H9 (cell line): ENCODE data around the gene CD80. TPM values are rescaled to one million over a fixed set of nuclear protein-coding genes. Genes with fewer than 3 reads are reported as not detected.

Experiments
- DNase-seq: peaks from one replicate; pipeline ENCODE4 v3.0.0-alpha.2; 2017
- H2AFZ ChIP-seq: one replicate; pipeline ENCODE4 v1.6.1; 2013; ENCODE audit warnings: mild to moderate bottlenecking, low read length, control low read depth, moderate library complexity
- H2AK5ac ChIP-seq: 2 replicates; pipeline ENCODE4 v1.6.1; 2013; ENCODE audit warnings: low read length, control low read depth, mixed read lengths; ENCODE audit not compliant: insufficient read length
- H2BK120ac ChIP-seq: one replicate; pipeline ENCODE4 v1.6.1; 2013; ENCODE audit warnings: low read depth, mild to moderate bottlenecking, low read length, control low read depth, inconsistent platforms; ENCODE audit not compliant: poor library complexity, severe bottlenecking
- H2BK12ac ChIP-seq: 2 replicates; pipeline ENCODE4 v1.6.1; 2013; ENCODE audit warnings: low read length, control low read depth, mixed read lengths, low read depth; ENCODE audit not compliant: insufficient read length
- H2BK15ac ChIP-seq: 2 replicates; pipeline ENCODE4 v1.6.1; 2013; ENCODE audit warnings: low read depth, low read length, control low read depth
- H2BK20ac ChIP-seq: one replicate; pipeline ENCODE4 v1.6.1; 2013; ENCODE audit warnings: low read depth, mild to moderate bottlenecking, low read length, control low read depth, inconsistent platforms; ENCODE audit not compliant: poor library complexity, severe bottlenecking
- H2BK5ac ChIP-seq: 2 replicates; pipeline ENCODE4 v1.6.1; 2013; ENCODE audit warnings: low read length, control low read depth, mixed read lengths; ENCODE audit not compliant: insufficient read length
- H3K14ac ChIP-seq: 2 replicates; pipeline ENCODE4 v1.6.1; 2013; ENCODE audit warnings: low read length, control low read depth; ENCODE audit not compliant: insufficient read depth
- H3K18ac ChIP-seq: 2 replicates; pipeline ENCODE4 v1.6.1; 2013; ENCODE audit warnings: low read depth, mild to moderate bottlenecking, mixed read lengths, low read length, control low read depth; ENCODE audit not compliant: insufficient read length
- H3K23ac ChIP-seq: 2 replicates; pipeline ENCODE4 v1.6.1; 2013; ENCODE audit warnings: low read length, control low read depth, mixed read lengths, low read depth; ENCODE audit not compliant: insufficient read length
- H3K23me2 ChIP-seq: 2 replicates; pipeline ENCODE4 v1.6.1; 2013; ENCODE audit warnings: low read depth, mild to moderate bottlenecking, mixed read lengths, low read length, control low read depth; ENCODE audit not compliant: insufficient read length, poor library complexity, severe bottlenecking
- H3K27ac ChIP-seq: 2 replicates; pipeline ENCODE4 v1.5.1; 2013; ENCODE audit warnings: low read length, control low read depth, mixed read lengths, low read depth; ENCODE audit not compliant: insufficient read length
- H3K27me3 ChIP-seq: 2 replicates; pipeline ENCODE4 v1.6.1; 2013; ENCODE audit warnings: low read length, control low read depth, inconsistent platforms; ENCODE audit not compliant: insufficient read depth
- H3K4ac ChIP-seq: 2 replicates; pipeline ENCODE4 v1.6.1; 2013; ENCODE audit warnings: low read depth, mild to moderate bottlenecking, control low read depth, inconsistent platforms, low read length, moderate library complexity
- H3K4me1 ChIP-seq: 2 replicates; pipeline ENCODE4 v1.6.1; 2013; ENCODE audit warnings: low read length, control low read depth, inconsistent platforms; ENCODE audit not compliant: insufficient read depth
- H3K4me2 ChIP-seq: 2 replicates; pipeline ENCODE4 v1.6.1; 2013; ENCODE audit warnings: low read length, control low read depth, mixed read lengths; ENCODE audit not compliant: insufficient read length, insufficient read depth
- H3K56ac ChIP-seq: 2 replicates; pipeline ENCODE4 v1.6.1; 2013; ENCODE audit warnings: low read depth, mild to moderate bottlenecking, mixed read lengths, low read length, control low read depth; ENCODE audit not compliant: insufficient read length
- H3K79me1 ChIP-seq: 2 replicates; pipeline ENCODE4 v1.6.1; 2013; ENCODE audit warnings: low read depth, mild to moderate bottlenecking, moderate library complexity, low read length, control low read depth, inconsistent platforms; ENCODE audit not compliant: insufficient read depth, poor library complexity, severe bottlenecking
- H3K79me2 ChIP-seq: 2 replicates; pipeline ENCODE4 v1.6.1; 2013; ENCODE audit warnings: low read length, control low read depth, inconsistent platforms; ENCODE audit not compliant: insufficient read depth
- H3K9ac ChIP-seq: 2 replicates; pipeline ENCODE4 v1.6.1; 2013; ENCODE audit warnings: low read length, control low read depth, mixed read lengths; ENCODE audit not compliant: insufficient read length; ENCODE audit errors: extremely low read depth
- H3K9me3 ChIP-seq: one replicate; pipeline ENCODE4 v1.6.1; 2013; ENCODE audit warnings: low read depth, low read length, inconsistent platforms; ENCODE audit not compliant: control insufficient read depth
- H3T11ph ChIP-seq: one replicate; pipeline ENCODE4 v1.6.1; 2013; ENCODE audit warnings: mild to moderate bottlenecking, low read length, control low read depth, inconsistent platforms
- H4K20me1 ChIP-seq: one replicate; pipeline ENCODE4 v1.6.1; 2013; ENCODE audit not compliant: control insufficient read depth, insufficient read length, insufficient read depth
- H4K5ac ChIP-seq: 2 replicates; pipeline ENCODE4 v1.6.1; 2013; ENCODE audit warnings: low read depth, mild to moderate bottlenecking, mixed read lengths, low read length, control low read depth; ENCODE audit not compliant: insufficient read length
- H4K8ac ChIP-seq: replicated peaks from 2 replicates; pipeline ENCODE4 v1.6.1; 2013; ENCODE audit warnings: low read length, control low read depth, mixed read lengths, low read depth; ENCODE audit not compliant: insufficient read length
- H4K91ac ChIP-seq: 2 replicates; pipeline ENCODE4 v1.6.1; 2013; ENCODE audit warnings: low read depth, mild to moderate bottlenecking, moderate library complexity, mixed read lengths, low read length, control low read depth; ENCODE audit not compliant: insufficient read length
- H3K27ac Mint-ChIP-seq, 3 experiments: 2 replicates in 2 of 3; 3 replicates in 1 of 3; pipeline ENCODE4 v1.8.0; 2020 to 2021; ENCODE audit warnings: mixed read lengths in 3 of 3, mild to moderate bottlenecking in 1 of 3, moderate library complexity in 1 of 3
- H3K27me3 Mint-ChIP-seq: 2 replicates; pipeline ENCODE4 v1.8.0; 2021; ENCODE audit warnings: low read depth, mild to moderate bottlenecking, moderate library complexity, mixed read lengths
- H3K36me3 Mint-ChIP-seq, 3 experiments: 2 replicates in 2 of 3; 3 replicates in 1 of 3; pipeline ENCODE4 v1.8.0; 2020 to 2021; ENCODE audit warnings: low read depth in 3 of 3, mixed read lengths in 3 of 3; ENCODE audit not compliant: insufficient read depth in 1 of 3
- H3K4me1 Mint-ChIP-seq, 2 experiments: 2 replicates each; pipeline ENCODE4 v1.8.0; 2020; ENCODE audit warnings: mixed read lengths in 2 of 2
- H3K4me3 Mint-ChIP-seq, 2 experiments: 2 replicates in 1 of 2; 3 replicates in 1 of 2; pipeline ENCODE4 v1.8.0; 2020 to 2021; ENCODE audit warnings: mild to moderate bottlenecking in 2 of 2, mixed read lengths in 2 of 2, moderate library complexity in 1 of 2
- H3K9me3 Mint-ChIP-seq, 2 experiments: 2 replicates in 1 of 2; 3 replicates in 1 of 2; pipeline ENCODE4 v1.8.0; 2020; ENCODE audit warnings: mild to moderate bottlenecking in 2 of 2, mixed read lengths in 2 of 2, moderate library complexity in 1 of 2
- CTCF ChIP-seq: fragments of 200-600 bp; sonication (generic); conservative IDR thresholded peaks from 3 replicates; pipeline ENCODE4 v1.8.0; 2021; ENCODE audit warnings: antibody characterized with exemption, mild to moderate bottlenecking
- WGBS: extraction: QIAGEN DNeasy Blood & Tissue Kit; methylation state at CpG from one replicate; pipeline ENCODE4 v1.1.7; 2013; ENCODE audit warnings: missing lambda C conversion rate, low lambda C conversion rate, mixed read lengths; ENCODE audit not compliant: insufficient read length; ENCODE audit errors: extremely low coverage; 5-methylcytosine and 5-hydroxymethylcytosine counted together
- total RNA-seq: library from RNA; stranded (reverse); gene quantifications from 2 replicates; pipeline ENCODE4 v1.2.1, GENCODE V29; 2021

The CD80 gene
- total RNA-seq, 1 experiment from 2014 or later: not detected

DNA sequence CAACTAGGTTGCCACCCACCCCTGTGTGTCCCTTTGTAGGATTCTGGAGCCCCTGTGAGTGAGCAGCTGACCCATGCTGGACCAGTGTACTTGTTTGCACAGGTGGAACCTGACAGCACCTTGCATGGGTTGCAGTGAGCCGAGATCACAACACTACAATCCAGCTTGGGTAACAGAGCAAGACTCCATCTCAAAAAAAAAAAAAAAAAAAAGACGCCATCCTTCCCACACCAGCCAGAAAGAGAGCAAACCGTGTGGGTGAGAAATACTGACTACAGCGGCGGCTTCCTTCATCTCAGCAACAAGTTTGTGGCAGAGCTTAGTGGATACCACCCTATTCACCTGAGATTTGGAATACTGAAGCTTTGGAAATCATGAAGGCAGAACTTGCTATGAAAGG lies 746 bp upstream of the CD80 start:
- H3K27ac Mint-ChIP-seq: no peak overlapping the region
- Histone ChIP-seq H2BK15ac (no peak overlapping the region), H2BK5ac (no peak overlapping the region), H3K27me3 (no peaks in the 10 kb centered on the region), H3K4ac (no peak overlapping the region), H4K8ac (no peak overlapping the region), H3K4me1 (no peaks in the 10 kb centered on the region), H3K56ac (no peak overlapping the region), H4K5ac (no peak overlapping the region), H3K9ac (no peak overlapping the region), H3K18ac (no peak overlapping the region), H2BK120ac (no peak overlapping the region), H2BK20ac (no peak overlapping the region), H2AK5ac (no peak overlapping the region), H3K14ac (no peak overlapping the region), H2AFZ (no peak overlapping the region), H3K79me2 (no peaks in the 10 kb centered on the region), H3T11ph (no peak overlapping the region), H4K91ac (no peak overlapping the region), H3K27ac (no peak overlapping the region), H4K20me1 (no peaks in the 10 kb centered on the region), H3K23ac (no peak overlapping the region), H3K79me1 (no peaks in the 10 kb centered on the region), H3K23me2 (no peaks in the 10 kb centered on the region), H3K9me3 (no peaks in the 10 kb centered on the region), H3K4me2 (no peak overlapping the region), H2BK12ac (no peak overlapping the region)
- TF ChIP-seq CTCF: no peak
- H3K4me1 Mint-ChIP-seq: peaks cover 4 to 5% of the 10 kb centered on the region in 2 experiments; a peak in 3 of 4 replicates
- H3K4me3 Mint-ChIP-seq: no peak overlapping the region
- WGBS: no CpG with 5 or more reads among the region's 5 CpGs
- H3K36me3 Mint-ChIP-seq: no peaks in the 10 kb centered on the region
- H3K27me3 Mint-ChIP-seq: peaks cover 4% of the 10 kb centered on the region
- DNase-seq: no peak
- H3K9me3 Mint-ChIP-seq: no peaks in the 10 kb centered on the region; a peak in 1 of 5 replicates
